Astrocyte of the spinal cord (primary cell): ENCODE data around the gene HEXIM2.
A peak's percentile ranks its signal among the peaks of the same experiment; 100 is the strongest.
"Not testable (repeated sequence)": the region's sequence is repeated elsewhere in the genome, so short reads cannot be mapped to it uniquely, and the experiment has no call there.

Experiments used
- DNase-seq: peaks from one replicate; pipeline ENCODE4 v3.0.0; 2011; ENCODE audit warnings: low read depth, low spot score
- H3K4me3 ChIP-seq: 2 replicates; pipeline ENCODE4 v1.5.1; 2011; ENCODE audit warnings: low read depth, mild to moderate bottlenecking, low read length, moderate library complexity
- in situ Hi-C: cut with HindIII; loops from 2 replicates; pipeline ENCODE4 v1.10.0; 2017; ENCODE audit warnings: low sequenced_read_pairs
- TF ChIP-seq, protein P1 (sequence below): IDR thresholded peaks from 2 replicates; pipeline ENCODE4 v1.5.1; 2012; ENCODE audit warnings: low read depth, mild to moderate bottlenecking, low read length, inconsistent platforms

Gene HEXIM2

GRCh38 chr17:45120558-45120957, 41.1 kb upstream of the HEXIM2 start:
- TF ChIP-seq, protein P1, sequence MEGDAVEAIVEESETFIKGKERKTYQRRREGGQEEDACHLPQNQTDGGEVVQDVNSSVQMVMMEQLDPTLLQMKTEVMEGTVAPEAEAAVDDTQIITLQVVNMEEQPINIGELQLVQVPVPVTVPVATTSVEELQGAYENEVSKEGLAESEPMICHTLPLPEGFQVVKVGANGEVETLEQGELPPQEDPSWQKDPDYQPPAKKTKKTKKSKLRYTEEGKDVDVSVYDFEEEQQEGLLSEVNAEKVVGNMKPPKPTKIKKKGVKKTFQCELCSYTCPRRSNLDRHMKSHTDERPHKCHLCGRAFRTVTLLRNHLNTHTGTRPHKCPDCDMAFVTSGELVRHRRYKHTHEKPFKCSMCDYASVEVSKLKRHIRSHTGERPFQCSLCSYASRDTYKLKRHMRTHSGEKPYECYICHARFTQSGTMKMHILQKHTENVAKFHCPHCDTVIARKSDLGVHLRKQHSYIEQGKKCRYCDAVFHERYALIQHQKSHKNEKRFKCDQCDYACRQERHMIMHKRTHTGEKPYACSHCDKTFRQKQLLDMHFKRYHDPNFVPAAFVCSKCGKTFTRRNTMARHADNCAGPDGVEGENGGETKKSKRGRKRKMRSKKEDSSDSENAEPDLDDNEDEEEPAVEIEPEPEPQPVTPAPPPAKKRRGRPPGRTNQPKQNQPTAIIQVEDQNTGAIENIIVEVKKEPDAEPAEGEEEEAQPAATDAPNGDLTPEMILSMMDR: no peak
- in situ Hi-C loops: no loop called here
- DNase-seq: no peak
- no peak overlapping the region for H3K4me3 ChIP-seq

GRCh38 chr17:45121055-45121454, 40.6 kb upstream of the HEXIM2 start:
- TF ChIP-seq, protein P1: no peak
- H3K4me3 ChIP-seq: no peak overlapping the region
- DNase-seq: no peak
- in situ Hi-C loops: no loop called here

DNA sequence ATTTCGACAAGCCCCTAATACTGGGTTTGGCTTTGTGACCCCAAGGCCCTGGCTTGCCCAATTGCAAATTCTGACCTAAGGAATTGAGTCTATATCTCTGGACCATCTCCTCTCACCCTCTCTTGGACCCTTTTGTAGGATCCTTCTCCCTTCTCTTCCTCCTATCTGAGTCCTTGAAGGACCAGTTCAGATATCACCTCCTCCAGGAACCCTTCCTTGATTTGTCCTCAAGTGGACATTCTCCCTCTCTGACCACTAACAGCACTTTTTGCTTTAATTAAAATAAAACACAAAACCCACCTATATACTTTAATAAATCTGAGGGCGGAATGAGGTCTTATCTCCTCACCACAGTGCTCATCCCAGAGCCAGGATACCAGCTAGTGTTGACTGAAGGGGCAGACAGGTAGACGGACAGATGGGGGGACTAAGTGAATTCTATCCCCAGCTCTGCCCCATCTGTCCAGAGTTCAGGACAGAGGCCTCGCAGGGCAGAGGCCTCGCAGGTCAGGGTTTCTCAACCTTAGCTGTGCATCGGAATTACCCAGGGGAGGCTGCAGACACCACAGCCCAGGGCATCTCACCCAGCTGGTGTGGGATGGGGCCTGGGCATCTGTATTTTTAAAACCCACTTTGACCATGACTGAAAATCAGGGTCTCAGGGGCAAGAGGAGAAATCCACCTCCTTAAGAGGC, 38.5 kb upstream of the HEXIM2 start:
- TF ChIP-seq, protein P1: no peak
- no peak overlapping the region for H3K4me3 ChIP-seq
- no peak for DNase-seq
- in situ Hi-C loops: no loop called here

DNA sequence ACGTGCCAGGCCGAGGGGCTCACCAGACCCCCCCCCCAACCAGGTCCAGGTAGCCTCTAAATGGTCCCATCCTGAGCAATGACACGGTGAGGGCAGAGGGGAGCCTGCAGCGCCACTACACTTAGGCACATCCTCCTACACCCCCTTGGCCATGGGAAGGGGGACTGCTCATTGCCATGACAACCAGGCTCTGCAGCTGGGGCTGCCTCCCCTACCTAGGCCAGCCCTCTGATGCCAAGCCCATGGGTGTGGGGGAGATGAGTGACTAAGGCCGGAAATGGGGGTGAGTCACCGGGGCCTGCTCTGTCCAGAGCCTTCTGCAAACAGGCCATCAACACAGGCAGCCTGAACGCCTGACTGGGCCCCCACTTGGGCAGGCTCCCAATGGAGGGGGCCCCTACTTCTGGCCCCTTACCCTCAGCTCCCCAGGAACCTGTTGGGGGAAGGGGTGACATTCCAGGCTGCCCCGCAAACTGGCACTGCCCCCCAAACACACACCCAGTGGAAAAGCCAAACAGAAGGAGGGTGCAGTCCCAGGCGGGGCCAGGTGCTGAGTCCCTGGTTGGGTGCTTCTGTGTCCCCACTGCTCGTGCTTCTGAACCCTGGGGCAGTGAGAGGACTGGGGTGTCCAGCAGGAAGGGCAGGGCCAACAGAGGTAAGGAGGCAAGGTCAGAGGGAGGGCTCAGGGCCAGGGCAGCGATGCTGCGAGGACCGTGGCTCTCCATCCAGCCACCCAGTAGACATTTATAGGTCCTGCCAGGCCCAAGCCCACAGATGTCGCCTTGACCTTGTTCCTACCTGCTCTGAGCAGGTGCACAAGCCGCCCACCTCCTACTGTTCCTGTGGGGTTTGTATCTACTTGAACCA, 37.5 kb upstream of the HEXIM2 start:
- H3K4me3 ChIP-seq: no peak overlapping the region
- in situ Hi-C loops: no loop called here
- DNase-seq: peak; percentile 88
- TF ChIP-seq, protein P1: no peak

GRCh38 chr17:45124797-45125122, 36.9 kb upstream of the HEXIM2 start:
- DNase-seq, in situ Hi-C loops, H3K4me3 ChIP-seq: not testable (repeated sequence)

DNA sequence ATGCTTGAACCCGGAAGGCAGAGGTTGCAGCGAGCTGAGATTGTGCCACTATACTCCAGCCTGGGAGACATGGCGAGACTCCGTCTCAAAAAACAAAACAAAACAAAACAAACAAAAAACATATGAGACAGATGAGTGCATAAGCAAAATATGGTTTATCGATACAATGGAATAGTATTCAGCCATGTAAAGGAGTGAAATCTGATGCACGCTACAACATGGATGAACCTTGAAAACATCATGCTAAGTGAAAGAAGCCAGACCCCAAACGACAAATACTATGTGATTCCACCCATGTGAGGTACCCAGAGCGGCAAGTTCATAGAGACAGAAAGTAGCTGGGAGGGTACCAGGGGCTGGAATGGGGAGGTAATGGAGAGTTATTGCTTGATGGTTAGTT, 36.2 kb upstream of the HEXIM2 start:
- no peak for DNase-seq
- TF ChIP-seq, protein P1: no peak
- no peak overlapping the region for H3K4me3 ChIP-seq
- in situ Hi-C loops: no loop called here

DNA sequence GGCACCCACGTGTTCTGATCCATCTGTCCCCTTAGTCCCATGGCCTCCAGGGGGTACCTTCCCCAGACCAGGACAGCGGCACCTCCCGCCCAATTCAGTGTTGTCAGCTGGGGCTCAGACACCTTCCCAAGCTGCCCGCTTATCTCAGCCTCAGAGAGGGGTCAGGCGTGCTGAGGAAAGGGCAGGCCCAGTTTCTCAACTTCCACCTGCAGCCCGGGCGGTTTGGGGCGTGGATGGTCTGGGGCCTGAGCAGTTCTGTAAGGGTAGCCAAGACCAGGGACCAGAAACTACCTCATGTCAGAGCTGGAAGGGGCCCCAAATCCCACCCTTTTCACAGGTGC, 34.5 kb upstream of the HEXIM2 start:
- in situ Hi-C loops: no loop called here
- no peak for DNase-seq
- no peak overlapping the region for H3K4me3 ChIP-seq
- TF ChIP-seq, protein P1: no peak
